HCT116 (cell line): ENCODE measurements around the gene ATP12A. TPM values are rescaled to one million over a fixed set of nuclear protein-coding genes. Genes with fewer than 3 reads are reported as not detected.

Experiments
- ATAC-seq: fragments of 200-7000 bp; cut with Tn5 transposase; 2 replicates; pipeline ENCODE4 v1.9.1; 2020; ENCODE audit warnings: mild to moderate bottlenecking, moderate library complexity
- BruUV-seq: library from RNA; stranded (reverse); fragments of 400-500 nt; replicated peaks from 2 replicates; lab custom pipeline; 2021; lab: Mats Ljungman, UMichigan
- CTCF ChIA-PET: fragments of 300-600 bp; sonication (Branson Sonifier 250); formaldehyde crosslinking; loops from one replicate; lab custom pipeline; 2021; ENCODE audit warnings: antibody characterized with exemption; lab: Charles Lee
- POLR2A ChIA-PET: fragments of 300-600, 350-600 bp; sonication (Branson Sonifier 250); formaldehyde crosslinking; loops from one replicate; lab custom pipeline; 2021; ENCODE audit warnings: antibody characterized with exemption; lab: Charles Lee
- RAD21 ChIA-PET, 2 experiments: fragments of 300-600 bp; sonication (Branson Sonifier 250); formaldehyde crosslinking; loops; one replicate each; lab custom pipeline; 2023; ENCODE audit warnings: low total read pairs in 2 of 2; ENCODE audit not compliant: uncharacterized antibody in 2 of 2, unreplicated experiment in 2 of 2, low non-redundant PET in 1 of 2; lab: Charles Lee
- DNase-seq: peaks from one replicate; pipeline ENCODE4 v3.0.0-alpha.2; 2010; ENCODE audit warnings: low read depth, low spot score
- H2AFZ ChIP-seq: fragments of 200-600 bp; shearing (Covaris generic), sonication (generic); 2 replicates; pipeline ENCODE4 v1.6.1; 2017; ENCODE audit warnings: low read depth, mixed run types, mixed read lengths, antibody characterized with exemption, low read length; ENCODE audit not compliant: poor library complexity, severe bottlenecking
- H3K27ac ChIP-seq: 2 replicates; pipeline ENCODE4 v1.5.1; 2012; ENCODE audit warnings: low read depth, low read length
- H3K27me3 ChIP-seq: fragments of 200-600 bp; sonication (generic); 2 replicates; pipeline ENCODE4 v1.6.1; 2016; ENCODE audit warnings: mixed run types, low read length, mixed read lengths; ENCODE audit not compliant: insufficient read depth
- H3K36me3 ChIP-seq, 2 experiments: fragments of 200-500 bp in 1 of 2; fragments of 200-600 bp in 1 of 2; sonication (Bioruptor generic) in 1 of 2; sonication (generic) in 1 of 2; 2 replicates each; pipeline versions ENCODE4 v1.5.1 to v1.6.1; 2014 to 2016; ENCODE audit warnings: low read length in 2 of 2, inconsistent platforms in 1 of 2, mixed read lengths in 1 of 2, mixed run types in 1 of 2; ENCODE audit not compliant: insufficient read depth in 2 of 2, control insufficient read depth in 1 of 2
- H3K4me1 ChIP-seq, 2 experiments: fragments of 200-600 bp in 1 of 2; sonication (generic) in 1 of 2; 2 replicates each; pipeline versions ENCODE4 v1.5.1 to v1.6.1; 2012 to 2017; ENCODE audit warnings: low read length in 2 of 2, inconsistent platforms in 1 of 2, mild to moderate bottlenecking in 1 of 2, mixed read lengths in 1 of 2, mixed run types in 1 of 2, moderate library complexity in 1 of 2; ENCODE audit not compliant: insufficient read depth in 2 of 2, control insufficient read depth in 1 of 2
- H3K4me2 ChIP-seq: fragments of 200-600 bp; sonication (generic); 2 replicates; pipeline ENCODE4 v1.6.1; 2017; ENCODE audit warnings: mixed run types, low read length, mixed read lengths
- H3K4me3 ChIP-seq, 2 experiments: fragments of 200-600 bp in 1 of 2; sonication (generic) in 1 of 2; replicated peaks in 1 of 2; 2 replicates each; pipeline ENCODE4 v1.5.1; 2011 to 2016; ENCODE audit warnings: low read length in 2 of 2, control low read depth in 1 of 2, low read depth in 1 of 2, mild to moderate bottlenecking in 1 of 2, mixed read lengths in 1 of 2, mixed run types in 1 of 2
- H3K79me2 ChIP-seq: fragments of 200-600 bp; sonication (generic); 2 replicates; pipeline ENCODE4 v1.6.1; 2017; ENCODE audit warnings: mild to moderate bottlenecking, mixed run types, low read length, moderate library complexity, mixed read lengths; ENCODE audit not compliant: insufficient read depth
- H3K9ac ChIP-seq: fragments of 200-600 bp; sonication (generic); 2 replicates; pipeline ENCODE4 v1.6.1; 2016; ENCODE audit warnings: low read length, mixed read lengths
- H3K9me2 ChIP-seq: fragments of 200-600 bp; sonication (generic), shearing (Covaris generic); 2 replicates; pipeline ENCODE4 v1.6.1; 2017; ENCODE audit warnings: mixed run types, mild to moderate bottlenecking, moderate library complexity; ENCODE audit not compliant: insufficient read depth
- H3K9me3 ChIP-seq, 2 experiments: fragments of 200-500 bp in 1 of 2; fragments of 200-600 bp in 1 of 2; sonication (Bioruptor generic) in 1 of 2; sonication (generic) in 1 of 2; 2 replicates each; pipeline ENCODE4 v1.6.1; 2014 to 2017; ENCODE audit warnings: low read length in 2 of 2, mixed read lengths in 2 of 2, inconsistent platforms in 1 of 2, low read depth in 1 of 2, mild to moderate bottlenecking in 1 of 2, mixed run types in 1 of 2, moderate library complexity in 1 of 2; ENCODE audit not compliant: control insufficient read depth in 1 of 2, insufficient read depth in 1 of 2
- H4K20me1 ChIP-seq: fragments of 200-600 bp; sonication (generic), shearing (Covaris generic); 2 replicates; pipeline ENCODE4 v1.6.1; 2017; ENCODE audit warnings: mixed run types, mild to moderate bottlenecking, moderate library complexity; ENCODE audit not compliant: insufficient read depth
- CEBPB ChIP-seq: IDR thresholded peaks from 2 replicates; pipeline ENCODE4 v1.6.1; 2012; ENCODE audit warnings: low read depth
- CTCF ChIP-seq, 3 experiments: fragments of 200-600 bp in 1 of 3; sonication (generic) in 1 of 3; IDR thresholded peaks in 2 of 3; conservative IDR thresholded peaks in 1 of 3; 2 replicates each; pipeline ENCODE4 v1.5.1; 2012 to 2017; ENCODE audit warnings: low read depth in 2 of 3, low read length in 2 of 3, antibody characterized with exemption in 1 of 3, borderline replicate concordance in 1 of 3, control low read depth in 1 of 3, mild to moderate bottlenecking in 1 of 3, mixed read lengths in 1 of 3, mixed run types in 1 of 3, moderate library complexity in 1 of 3; ENCODE audit not compliant: insufficient read depth in 1 of 3
- EGR1 ChIP-seq: IDR thresholded peaks from 2 replicates; pipeline ENCODE4 v1.6.1; 2012; ENCODE audit warnings: low read depth
- ELF1 ChIP-seq: IDR thresholded peaks from 2 replicates; pipeline ENCODE4 v1.6.1; 2012; ENCODE audit warnings: low read depth, borderline replicate concordance
- EZH2 ChIP-seq: fragments of 200-600 bp; sonication (generic); IDR thresholded peaks from 2 replicates; pipeline ENCODE4 v1.6.1; 2017; ENCODE audit warnings: antibody characterized with exemption, mixed run types
- EZH2phosphoT487 ChIP-seq: fragments of 200-600 bp; IDR thresholded peaks from 2 replicates; pipeline ENCODE4 v1.6.1; 2018; ENCODE audit warnings: antibody characterized with exemption, borderline replicate concordance
- JUND ChIP-seq: IDR thresholded peaks from 2 replicates; pipeline ENCODE4 v1.6.1; 2012
- MAX ChIP-seq: IDR thresholded peaks from 2 replicates; pipeline ENCODE4 v1.6.1; 2012
- POLR2A ChIP-seq: IDR thresholded peaks from 2 replicates; pipeline ENCODE4 v1.7.0; 2011; ENCODE audit warnings: borderline replicate concordance; ENCODE audit not compliant: insufficient read depth, insufficient read length; ENCODE audit errors: extremely low read depth
- POLR2AphosphoS5 ChIP-seq: IDR thresholded peaks from 2 replicates; pipeline ENCODE4 v1.6.1; 2011; ENCODE audit warnings: mild to moderate bottlenecking, low read depth, low read length, moderate library complexity
- RAD21 ChIP-seq: IDR thresholded peaks from 2 replicates; pipeline ENCODE4 v1.6.1; 2012; ENCODE audit warnings: low read depth, mild to moderate bottlenecking
- SIN3A ChIP-seq: IDR thresholded peaks from 2 replicates; pipeline ENCODE4 v1.6.1; 2012; ENCODE audit warnings: low read depth
- SP1 ChIP-seq: IDR thresholded peaks from 2 replicates; pipeline ENCODE4 v1.6.1; 2012; ENCODE audit warnings: low read depth
- SRF ChIP-seq: IDR thresholded peaks from 2 replicates; pipeline ENCODE4 v1.6.1; 2012; ENCODE audit warnings: low read depth
- TCF7L2 ChIP-seq: IDR thresholded peaks from 2 replicates; pipeline ENCODE4 v1.7.0; 2011; ENCODE audit warnings: borderline replicate concordance, inconsistent platforms; ENCODE audit not compliant: insufficient read depth, insufficient read length; ENCODE audit errors: extremely low read depth
- YY1 ChIP-seq: IDR thresholded peaks from 2 replicates; pipeline ENCODE4 v1.6.1; 2011; ENCODE audit warnings: low read length, low read depth, moderate library complexity, mild to moderate bottlenecking; ENCODE audit not compliant: insufficient replicate concordance; ENCODE audit errors: extremely low read depth
- ZBTB33 ChIP-seq: IDR thresholded peaks from 2 replicates; pipeline ENCODE4 v1.6.1; 2011; ENCODE audit warnings: mild to moderate bottlenecking, low read length, moderate library complexity; ENCODE audit not compliant: insufficient replicate concordance; ENCODE audit errors: extremely low read depth
- ZNF274 ChIP-seq: fragments of 200-500 bp; sonication (Bioruptor generic); IDR thresholded peaks from 2 replicates; pipeline ENCODE4 v1.6.1; 2014; ENCODE audit warnings: mild to moderate bottlenecking, low read depth, low read length, inconsistent platforms
- intact Hi-C: fragments of 100-400 bp; cut with micrococcal nuclease; formaldehyde crosslinking; loops from 2 replicates; pipeline ENCODE4 v1.10.0; 2022
- total RNA-seq: library from RNA; stranded (reverse); gene quantifications from one replicate; pipeline ENCODE4 v1.2.1, GENCODE V29; 2021; ENCODE audit not compliant: unreplicated experiment

The ATP12A gene
- total RNA-seq, 1 experiment from 2014 or later, result 0.30 TPM

- RAD21 ChIA-PET, result no interaction called here
These were observed 12.4 kb downstream of the ATP12A start for GRCh38 chr13:24692561-24692960.

More at GRCh38 chr13:24692561-24692960, 12.4 kb downstream of the ATP12A start:
- Histone ChIP-seq H3K4me2 (no peak overlapping the region), H3K36me3 (no peaks in the 10 kb centered on the region), H3K4me3 (no peak overlapping the region), H3K9me3 (no peaks in the 10 kb centered on the region), H3K79me2 (no peaks in the 10 kb centered on the region), H3K9me2 (no peaks in the 10 kb centered on the region), H3K27me3 (no peaks in the 10 kb centered on the region; the same call in 1 of the 2 replicates), H2AFZ (no peak overlapping the region), H3K4me1 (peaks cover 0 to 4% of the 10 kb centered on the region in 2 experiments; a peak in 3 of 4 replicates), H4K20me1 (no peaks in the 10 kb centered on the region), H3K9ac (no peak overlapping the region), H3K27ac (no peak overlapping the region)
- no peak for DNase-seq
- no peak for ATAC-seq
- TF ChIP-seq JUND (no peak), ELF1 (no peak), MAX (no peak), RAD21 (no peak), EZH2 (no peak), ZNF274 (no peak), POLR2AphosphoS5 (no peak), TCF7L2 (no peak), CEBPB (no peak), ZBTB33 (no peak), SP1 (no peak), CTCF (IDR thresholded peaks at IDR 0.05 in 2 of 3, conservative IDR thresholded peaks at IDR 0.05 in 1 of 3; ENCODE audit: borderline replicate concordance in 1 of 3, insufficient read depth in 1 of 3, low read depth in 2 of 3, low read length in 2 of 3) (no peak), YY1 (no peak), POLR2A (no peak), EGR1 (no peak), SRF (no peak), EZH2phosphoT487 (no peak), SIN3A (no peak)
- ChIA-PET POLR2A (no interaction called here), CTCF (interaction anchor here (1.0 to 2.8 kb wide), 6 partner anchors 7 to 303 kb away, joined by 3 to 28 read pairs (median 11); partner anchors contain the start of gene ATP12A)
- intact Hi-C loops, result loop anchor here (5.0 kb wide), 1 partner anchor 35 kb away; no protein-coding TSS in a partner anchor
- no TSS peak for BruUV-seq
